ENCODE measurements around the gene FJX1. TPM values are rescaled to one million over a fixed set of nuclear protein-coding genes. Genes with fewer than 3 reads are reported as not detected.

The FJX1 gene
- total RNA-seq, 1 donor from 2014 or later: 7.4 TPM

GRCh38 chr11:35602979-35603378, 15.3 kb upstream of the FJX1 start:
- TF ChIP-seq POLR2A (IDR thresholded peaks at IDR 0.05) (no peak), POLR2AphosphoS5 (IDR thresholded peaks at IDR 0.05; ENCODE audit: insufficient read depth in 1 of 2, low read depth in 1 of 2) (no peak), CTCF (IDR thresholded peaks at IDR 0.05) (no peak)
- Histone ChIP-seq H3K4me1 (no peaks in the 10 kb centered on the region), H3K27ac (no peak overlapping the region), H3K36me3 (no peaks in the 10 kb centered on the region), H3K27me3 (no peaks in the 10 kb centered on the region), H3K4me3 (no peak overlapping the region), H3K9me3 (no peaks in the 10 kb centered on the region)
- no peak for DNase-seq (ENCODE audit: extremely low spot score in 2 of 2)
- intact Hi-C loops (cut with DNase I): no loop called here

- Histone ChIP-seq H3K36me3 (no peaks in the 10 kb centered on the region), H3K27ac (no peak overlapping the region), H3K4me3 (no peak overlapping the region), H3K4me1 (no peaks in the 10 kb centered on the region), H3K9me3 (no peaks in the 10 kb centered on the region), H3K27me3 (no peaks in the 10 kb centered on the region)
- TF ChIP-seq CTCF (IDR thresholded peaks at IDR 0.05) (no peak), POLR2A (IDR thresholded peaks at IDR 0.05) (no peak), POLR2AphosphoS5 (IDR thresholded peaks at IDR 0.05; ENCODE audit: insufficient read depth in 1 of 2, low read depth in 1 of 2) (no peak)
- intact Hi-C loops (cut with DNase I): no loop called here
- DNase-seq (ENCODE audit: extremely low spot score in 2 of 2): no peak
Measured at GRCh38 chr11:35605706-35606105, 12.6 kb upstream of the FJX1 start.

DNA sequence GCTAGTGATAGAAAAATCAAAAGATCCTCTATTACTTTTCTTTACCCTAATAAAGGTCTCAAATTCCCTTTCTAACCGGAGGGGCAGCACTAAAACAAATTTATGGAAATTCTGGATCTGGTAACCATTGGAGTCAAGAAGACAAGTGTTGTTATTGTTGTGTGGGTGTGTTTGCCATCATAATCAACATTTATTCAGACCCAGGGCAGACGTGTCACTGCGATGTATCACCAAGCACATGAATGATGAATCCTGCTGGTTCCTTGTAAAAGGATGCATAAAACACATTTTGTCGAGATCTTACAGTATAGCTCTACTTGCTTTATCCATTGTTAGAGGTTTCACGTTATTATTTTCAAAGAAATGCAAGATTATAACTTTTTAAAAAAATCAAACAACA, 12.1 kb upstream of the FJX1 start:
- no peaks in the 10 kb centered on the region for H3K4me1 ChIP-seq
- TF ChIP-seq POLR2A (IDR thresholded peaks at IDR 0.05) (no peak), CTCF (IDR thresholded peaks at IDR 0.05) (no peak), POLR2AphosphoS5 (IDR thresholded peaks at IDR 0.05; ENCODE audit: insufficient read depth in 1 of 2, low read depth in 1 of 2) (no peak)
- no peaks in the 10 kb centered on the region for H3K27me3 ChIP-seq
- no peak overlapping the region for H3K4me3 ChIP-seq
- no peak for DNase-seq (ENCODE audit: extremely low spot score in 2 of 2)
- H3K27ac ChIP-seq: no peak overlapping the region
- no peaks in the 10 kb centered on the region for H3K9me3 ChIP-seq
- H3K36me3 ChIP-seq: no peaks in the 10 kb centered on the region
- intact Hi-C loops (cut with DNase I): no loop called here

DNA sequence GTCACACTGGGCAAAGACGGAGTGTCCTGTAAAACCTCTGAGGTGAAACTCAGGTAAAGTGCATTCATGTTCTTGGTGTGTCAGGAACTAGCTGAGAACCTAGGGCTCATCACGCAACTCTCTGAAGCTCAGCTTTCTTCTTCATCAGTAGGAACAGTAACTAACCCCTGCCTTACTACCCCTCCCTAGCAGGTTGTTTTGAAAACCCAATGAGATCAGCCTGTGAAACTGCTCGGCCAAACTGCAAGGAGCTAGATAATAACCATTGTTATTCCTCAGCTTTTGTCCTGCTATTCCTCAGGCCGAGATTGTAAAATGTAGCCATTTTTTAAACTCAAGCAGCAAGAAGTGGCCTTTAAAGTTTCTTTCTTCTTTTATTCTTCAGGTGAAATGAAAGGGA, 9.8 kb upstream of the FJX1 start:
- no peaks in the 10 kb centered on the region for H3K27me3 ChIP-seq
- no peak overlapping the region for H3K4me3 ChIP-seq
- no peaks in the 10 kb centered on the region for H3K9me3 ChIP-seq
- no peaks in the 10 kb centered on the region for H3K36me3 ChIP-seq
- H3K27ac ChIP-seq: no peak overlapping the region
- TF ChIP-seq CTCF (IDR thresholded peaks at IDR 0.05) (no peak), POLR2AphosphoS5 (IDR thresholded peaks at IDR 0.05; ENCODE audit: insufficient read depth in 1 of 2, low read depth in 1 of 2) (no peak), POLR2A (IDR thresholded peaks at IDR 0.05) (no peak)
- no peaks in the 10 kb centered on the region for H3K4me1 ChIP-seq
- intact Hi-C loops (cut with DNase I): no loop called here
- no peak for DNase-seq (ENCODE audit: extremely low spot score in 2 of 2)

DNA sequence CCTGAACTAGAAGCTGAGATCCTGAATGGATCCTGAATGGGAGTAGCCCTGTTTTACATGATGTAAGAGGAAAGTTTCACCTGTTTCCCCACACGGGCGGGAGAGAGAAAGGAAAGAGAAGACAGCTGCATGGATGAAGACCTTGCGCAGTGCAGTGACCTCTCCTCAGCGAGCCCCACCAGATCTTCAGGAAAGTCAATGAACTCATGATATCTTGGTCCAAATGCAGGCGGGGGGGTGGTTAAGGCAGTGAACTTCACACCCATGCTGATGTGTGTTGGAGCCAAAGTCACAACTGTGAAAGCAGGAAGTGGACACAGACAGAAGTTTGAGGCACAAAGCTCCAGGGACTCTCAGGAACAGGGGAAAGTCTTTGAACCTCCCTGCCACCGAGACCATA, 8.6 kb upstream of the FJX1 start:
- DNase-seq (ENCODE audit: extremely low spot score in 2 of 2): no peak

More for the DNA sequence above, 8.6 kb upstream of the FJX1 start:
- intact Hi-C loops (cut with DNase I): loop anchor here (10.0 kb wide), 2 partner anchors 215 to 525 kb away; no protein-coding TSS in a partner anchor
- Histone ChIP-seq H3K4me1 (no peaks in the 10 kb centered on the region), H3K36me3 (no peaks in the 10 kb centered on the region), H3K27ac (no peak overlapping the region), H3K4me3 (no peak overlapping the region), H3K27me3 (no peaks in the 10 kb centered on the region), H3K9me3 (no peaks in the 10 kb centered on the region)
- TF ChIP-seq CTCF (IDR thresholded peaks at IDR 0.05) (no peak), POLR2AphosphoS5 (IDR thresholded peaks at IDR 0.05; ENCODE audit: insufficient read depth in 1 of 2, low read depth in 1 of 2) (no peak), POLR2A (IDR thresholded peaks at IDR 0.05) (no peak)

Data from vagina (tissue), 2 donors.